H1 (cell line): ENCODE data around the gene VSIR. TPM values are rescaled to one million over a fixed set of nuclear protein-coding genes. Genes with fewer than 3 reads are reported as not detected.

Experiments used
- BACH1 ChIP-seq: IDR thresholded peaks from 2 replicates; pipeline ENCODE4 v1.6.1; 2012; ENCODE audit warnings: low read length, improper control_type of control experiment
- BCL11A ChIP-seq, 2 experiments: IDR thresholded peaks; one replicate each; pipeline ENCODE4 v1.6.1; 2011; ENCODE audit warnings: low read depth in 2 of 2, low read length in 2 of 2, mild to moderate bottlenecking in 2 of 2
- CEBPB ChIP-seq: IDR thresholded peaks from 2 replicates; pipeline ENCODE4 v1.6.1; 2012; ENCODE audit warnings: low read depth, low read length
- CHD7 ChIP-seq: fragments of 300-600 bp; sonication (generic); IDR thresholded peaks from 2 replicates; pipeline ENCODE4 v1.7.1; 2012; ENCODE audit warnings: low read length, moderate library complexity, mild to moderate bottlenecking, inconsistent platforms; ENCODE audit not compliant: insufficient replicate concordance
- EZH2 ChIP-seq: fragments of 200-600 bp; sonication (generic); IDR thresholded peaks from 2 replicates; pipeline ENCODE4 v1.7.1; 2012; ENCODE audit warnings: low read depth, mild to moderate bottlenecking, moderate library complexity, low read length, inconsistent platforms; ENCODE audit not compliant: severe bottlenecking
- FOSL1 ChIP-seq: IDR thresholded peaks from 2 replicates; pipeline ENCODE4 v1.6.1; 2011; ENCODE audit warnings: mild to moderate bottlenecking, low read depth, low read length, moderate library complexity; ENCODE audit not compliant: insufficient read depth
- JUN ChIP-seq: IDR thresholded peaks from 2 replicates; pipeline ENCODE4 v1.6.1; 2011; ENCODE audit warnings: low read depth, mild to moderate bottlenecking, improper control_type of control experiment, low read length
- NRF1 ChIP-seq: IDR thresholded peaks from 2 replicates; pipeline ENCODE4 v1.6.1; 2011; ENCODE audit warnings: mild to moderate bottlenecking, low read depth, low read length, improper control_type of control experiment
- polyA plus RNA-seq, 7 experiments: library from polyadenylated mRNA; depleted of rRNA in 3 of 7; stranded (reverse) in 5 of 7; unstranded in 2 of 7; fragments of >200 nt in 5 of 7; fragments of 200-250 nt in 2 of 7; gene quantifications; 1 replicate in 5 of 7; 2 replicates in 1 of 7; 4 replicates in 1 of 7; pipeline versions ENCODE4 v1.2.1 to v1.2.3, GENCODE V29; 2011 to 2013; ENCODE audit warnings: missing spikeins in 2 of 7, mixed read lengths in 2 of 7
- total RNA-seq: library from RNA; stranded (reverse); fragmentation: NEBNext Ultra II Directional; extraction: Animal tissue kit (Norgen Biotek cat#: 25700); gene quantifications from 2 replicates; pipeline ENCODE4 v1.2.1, GENCODE V29; 2021

Gene VSIR
- total and polyA plus RNA-seq, 2 of the 8 experiments (the other 6 are each of a cell fraction or from before 2014, with no cell fraction given) = 0.33 TPM; not detected in 1

- TF ChIP-seq CHD7 (no peak), JUN (no peak), EZH2 (no peak), CEBPB (no peak), NRF1 (no peak), BACH1 (no peak), FOSL1 (no peak), BCL11A (IDR thresholded peaks at IDR 0.05; ENCODE audit: low read depth in 2 of 2, low read length in 2 of 2) (no peak)
Observed at GRCh38 chr10:71810048-71810750, 36.9 kb upstream of the VSIR start (continued).
